HG03575 (cell line): Measurements from ENCODE around the gene TSPAN9.

Source experiments
- ATAC-seq: cut with Tn5 transposase; IDR thresholded peaks from one replicate; pipeline ENCODE4 v1.9.1; 2021; ENCODE audit not compliant: unreplicated experiment, insufficient number of reproducible peaks, low FRiP score; ENCODE audit errors: extremely low read depth

The TSPAN9 gene

DNA sequence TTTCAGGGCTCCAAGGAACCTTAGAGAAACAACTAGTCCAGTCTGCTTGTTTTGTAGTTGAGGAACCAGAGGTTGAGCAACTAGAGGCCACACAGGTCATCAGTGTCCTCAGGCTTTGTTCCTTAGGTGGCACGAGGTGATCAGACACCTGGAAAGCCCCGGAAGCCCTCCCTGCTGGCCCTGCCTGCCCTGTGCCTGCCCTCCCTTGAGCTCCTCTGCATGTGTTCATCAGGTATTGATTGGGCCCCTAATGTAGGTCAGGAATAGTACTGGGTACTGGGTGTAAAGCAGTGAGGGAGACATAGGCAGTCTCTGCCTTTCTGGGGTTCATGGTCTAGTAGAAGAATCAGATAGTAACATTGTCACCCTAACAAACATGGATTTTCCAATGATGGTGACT lies 114.3 kb downstream of the TSPAN9 start:
- ATAC-seq, result no peak

DNA sequence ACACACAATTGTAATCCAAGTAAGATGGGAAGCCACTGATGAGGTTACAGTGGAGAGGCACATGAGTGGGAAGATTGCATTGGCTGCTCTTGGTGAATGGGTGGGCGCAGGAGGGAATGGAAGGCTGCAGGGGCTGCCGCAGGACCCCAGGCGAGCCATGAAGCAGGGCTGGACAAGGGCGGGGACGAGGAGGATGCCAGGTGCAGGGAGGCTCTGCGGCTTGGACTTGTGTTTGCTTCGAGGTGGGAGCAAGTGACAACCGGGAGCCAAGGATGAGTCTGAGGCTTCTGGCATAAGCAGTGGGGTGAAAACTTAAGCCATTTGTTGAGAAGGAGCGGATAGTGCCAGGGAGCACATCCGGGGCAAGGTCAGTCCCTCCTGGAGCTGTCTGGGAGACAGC lies 115.0 kb downstream of the TSPAN9 start:
- ATAC-seq, result no peak

DNA sequence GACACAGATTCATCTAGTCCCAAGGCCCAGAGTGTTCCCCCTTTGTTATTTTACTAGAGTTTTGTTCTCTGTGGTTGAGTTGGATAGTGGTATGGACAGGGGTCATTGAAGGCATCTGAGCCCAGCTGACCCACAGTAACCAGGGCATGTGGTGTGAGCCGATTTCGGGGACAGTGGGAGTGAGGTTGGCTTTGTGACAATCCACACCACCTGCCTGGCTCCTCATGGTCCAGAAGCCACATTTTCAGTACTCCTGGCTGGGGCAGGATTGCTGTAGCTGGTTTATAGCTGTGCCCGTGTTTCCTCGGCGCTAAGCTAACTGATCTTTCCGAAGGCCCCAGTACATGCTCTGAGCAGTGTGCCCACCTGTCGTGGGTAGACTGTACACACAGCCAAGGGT lies 116.0 kb downstream of the TSPAN9 start:
- ATAC-seq, result no peak

DNA sequence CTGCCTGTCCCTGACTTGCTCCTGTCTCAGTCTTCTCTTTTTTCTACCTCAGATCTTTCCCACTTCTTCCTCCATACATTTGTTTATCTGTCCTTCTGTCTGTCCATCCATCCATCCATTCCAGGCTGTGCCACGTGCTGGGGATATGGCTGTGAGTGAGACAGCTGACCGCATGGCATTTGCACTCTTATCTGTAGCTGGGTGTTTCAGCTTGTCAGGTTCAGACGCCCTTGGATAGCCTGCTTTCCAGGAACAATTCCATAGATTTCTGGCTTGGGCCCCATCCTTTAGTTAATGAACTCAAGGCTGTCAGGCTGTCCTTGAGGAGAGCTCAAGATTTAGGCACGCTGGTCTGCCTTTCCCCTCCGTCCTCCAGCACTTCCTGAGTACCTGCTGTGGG lies 116.6 kb downstream of the TSPAN9 start:
- no peak for ATAC-seq

DNA sequence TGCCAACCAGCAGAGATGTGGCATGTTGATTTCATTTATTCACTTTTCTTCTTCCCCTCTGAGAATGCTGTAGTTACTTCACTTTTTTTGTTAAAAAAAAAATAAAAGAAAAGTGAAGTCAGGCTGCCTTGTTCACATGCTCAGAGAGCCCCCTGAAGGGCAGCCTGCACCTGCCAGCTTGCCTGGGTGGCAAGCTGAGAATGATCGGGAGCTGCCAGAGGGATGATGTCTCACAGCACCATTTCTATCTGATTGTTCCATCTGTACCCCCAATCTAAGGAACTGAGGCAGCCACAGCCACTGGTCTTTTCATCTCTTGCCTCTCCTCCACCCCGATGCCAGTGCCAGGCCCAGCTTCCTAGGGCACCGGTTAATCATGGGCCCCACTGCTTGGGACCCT lies 118.2 kb downstream of the TSPAN9 start:
- no peak for ATAC-seq

DNA sequence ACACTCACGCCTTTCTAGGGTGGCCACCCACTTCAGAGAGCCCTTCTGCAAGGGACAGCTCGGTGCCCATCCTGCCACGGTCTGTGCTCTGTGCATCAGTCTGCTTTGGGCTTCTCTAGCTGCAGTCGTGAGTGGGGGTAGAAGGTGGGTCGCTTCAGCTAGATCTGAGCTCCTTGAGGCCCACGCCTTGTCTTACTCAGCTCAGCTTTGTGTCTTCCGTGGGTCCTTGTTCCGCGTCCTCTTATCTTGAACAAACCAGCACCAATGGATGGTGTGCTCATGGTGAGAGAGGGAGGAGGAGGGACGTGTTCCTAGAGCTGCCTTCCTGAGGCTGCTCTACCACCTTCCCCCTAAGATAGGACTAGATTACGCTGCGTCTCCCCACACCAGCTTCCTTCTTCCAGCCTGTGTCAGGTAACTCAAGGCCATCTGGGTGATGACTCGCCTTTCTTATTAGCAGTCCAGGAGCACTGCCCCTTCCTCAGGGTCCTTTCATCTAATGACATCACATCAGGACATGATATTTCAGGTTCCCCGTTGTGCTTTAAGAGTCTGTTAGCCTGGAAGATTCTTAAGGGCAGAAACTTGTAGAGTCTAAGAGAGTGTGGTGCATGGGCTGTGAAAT lies 118.8 kb downstream of the TSPAN9 start:
- no peak for ATAC-seq

DNA sequence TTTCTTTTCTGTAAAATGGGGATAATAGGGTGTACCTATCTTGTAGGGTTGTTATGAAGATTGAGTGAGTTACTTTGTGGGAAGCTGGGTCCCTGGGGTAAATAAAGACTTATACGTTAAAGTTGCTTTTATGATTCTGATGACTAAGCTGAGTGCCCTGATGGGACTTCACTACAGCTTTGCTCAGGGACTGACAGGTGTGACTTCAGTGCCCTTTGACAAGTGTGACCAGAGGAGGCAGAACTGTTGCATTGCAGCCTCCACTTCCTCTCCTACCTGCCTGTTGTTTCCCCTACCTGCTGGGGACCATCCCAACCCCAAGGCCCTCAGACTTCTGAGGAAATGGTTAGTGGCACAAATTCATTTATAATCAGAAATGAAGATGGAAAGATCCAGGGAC lies 119.3 kb downstream of the TSPAN9 start:
- ATAC-seq, result no peak

DNA sequence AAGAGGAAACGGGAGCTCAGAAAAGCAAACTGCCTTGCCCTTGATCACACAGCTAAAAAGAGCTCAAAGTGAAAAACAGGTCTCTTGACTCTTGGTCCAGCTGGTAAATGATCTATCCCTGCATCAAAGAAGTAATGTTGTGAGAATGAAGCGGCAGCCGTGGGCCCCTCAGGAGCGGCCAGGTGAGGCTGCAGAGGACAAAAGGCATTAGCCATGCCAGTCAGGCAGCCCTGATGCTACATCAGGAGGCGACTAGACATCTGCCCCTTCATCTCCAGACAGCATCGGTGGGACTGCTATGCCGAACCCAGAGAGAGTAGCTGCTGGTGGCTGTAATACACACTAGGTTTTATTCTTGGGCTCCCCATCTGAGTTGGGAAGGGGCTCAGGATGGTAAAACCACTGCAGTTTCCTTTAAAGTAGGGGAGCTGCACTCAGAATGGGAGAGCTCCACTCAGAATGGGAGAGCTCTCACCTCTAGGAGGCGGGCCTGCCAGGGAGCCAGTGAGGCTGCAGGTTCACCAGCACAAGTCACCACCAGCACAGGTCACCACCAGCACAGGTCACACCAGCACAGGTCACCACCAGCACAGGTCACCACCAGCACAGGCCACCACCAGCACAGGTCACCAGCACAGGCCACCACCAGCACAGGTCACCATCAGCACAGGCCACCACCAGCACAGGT lies 120.1 kb downstream of the TSPAN9 start:
- ATAC-seq, result no peak

DNA sequence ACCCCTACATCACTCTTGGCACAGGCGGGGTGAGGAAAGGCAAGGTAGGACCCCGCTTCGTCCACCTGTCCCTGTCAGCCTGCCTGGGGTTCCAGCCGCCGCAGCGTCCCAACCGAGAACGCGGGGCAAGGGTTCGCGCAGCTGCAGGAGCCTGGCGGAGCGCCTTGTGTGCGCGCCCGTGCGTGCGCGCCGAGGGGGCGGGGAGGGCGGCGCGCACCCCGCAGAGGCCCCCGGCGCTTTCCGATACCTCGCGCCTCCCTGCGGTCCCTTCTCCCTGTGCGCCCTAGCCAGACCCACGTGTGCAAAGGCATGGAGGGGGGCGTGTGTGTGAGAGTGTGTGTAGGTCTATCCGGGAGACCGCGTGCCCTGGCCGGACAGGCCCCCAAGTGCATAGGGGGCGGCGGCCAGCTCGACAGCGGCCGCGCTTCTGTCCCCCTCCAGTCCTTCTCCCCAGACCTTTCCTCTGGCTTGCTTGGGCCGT lies 122.4 kb downstream of the TSPAN9 start:
- ATAC-seq, result no peak

DNA sequence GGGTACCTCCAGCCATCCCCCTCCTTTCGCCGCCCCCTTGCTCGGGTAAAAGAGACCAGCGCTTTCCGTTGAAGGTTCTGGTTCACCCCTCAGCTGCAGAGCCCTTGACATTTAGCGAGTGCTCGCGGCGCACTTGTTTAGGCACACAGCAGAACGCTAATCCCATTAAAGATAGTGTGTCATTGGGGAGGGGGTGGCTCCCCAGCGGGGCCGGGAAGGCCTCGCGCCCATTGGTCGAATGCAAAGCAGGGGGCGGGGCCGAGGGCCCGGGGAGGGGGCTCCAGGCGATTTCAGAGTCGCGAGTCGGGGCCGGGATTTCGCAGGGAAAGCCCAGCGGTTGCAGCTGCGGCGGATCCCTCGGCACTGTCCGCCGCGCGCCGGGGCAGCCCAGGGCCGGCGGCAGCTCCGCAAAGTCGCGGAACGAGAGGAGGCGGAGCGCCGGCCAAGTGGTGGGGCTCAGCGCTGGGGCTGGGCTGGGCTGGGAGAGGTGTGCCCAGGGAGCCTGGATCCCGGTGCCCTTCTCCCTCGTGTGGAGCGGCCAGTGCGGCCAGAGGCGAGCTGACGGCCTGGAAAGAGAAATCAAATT lies 122.9 kb downstream of the TSPAN9 start:
- no peak for ATAC-seq

DNA sequence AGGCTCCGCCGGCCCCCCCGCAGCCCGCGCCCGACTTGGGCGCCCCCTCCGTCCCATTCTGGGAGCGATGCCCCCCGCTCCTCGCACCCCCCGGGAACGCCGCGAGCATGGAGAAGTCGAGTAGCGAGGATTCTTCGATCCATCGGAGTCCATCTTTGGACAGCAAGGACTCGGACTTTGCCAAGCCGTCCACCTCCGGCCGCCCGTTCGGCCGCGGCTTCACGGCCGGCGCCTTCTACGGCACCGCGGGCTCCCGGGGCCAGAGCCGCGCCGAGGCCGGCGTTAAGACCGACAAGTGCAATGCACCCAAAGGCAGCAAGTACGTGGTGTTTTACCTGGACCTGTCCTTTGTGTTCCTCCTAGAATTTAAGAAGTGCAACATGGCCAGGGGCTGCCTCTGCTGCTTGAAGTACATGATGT lies 123.6 kb downstream of the TSPAN9 start:
- no peak for ATAC-seq

DNA sequence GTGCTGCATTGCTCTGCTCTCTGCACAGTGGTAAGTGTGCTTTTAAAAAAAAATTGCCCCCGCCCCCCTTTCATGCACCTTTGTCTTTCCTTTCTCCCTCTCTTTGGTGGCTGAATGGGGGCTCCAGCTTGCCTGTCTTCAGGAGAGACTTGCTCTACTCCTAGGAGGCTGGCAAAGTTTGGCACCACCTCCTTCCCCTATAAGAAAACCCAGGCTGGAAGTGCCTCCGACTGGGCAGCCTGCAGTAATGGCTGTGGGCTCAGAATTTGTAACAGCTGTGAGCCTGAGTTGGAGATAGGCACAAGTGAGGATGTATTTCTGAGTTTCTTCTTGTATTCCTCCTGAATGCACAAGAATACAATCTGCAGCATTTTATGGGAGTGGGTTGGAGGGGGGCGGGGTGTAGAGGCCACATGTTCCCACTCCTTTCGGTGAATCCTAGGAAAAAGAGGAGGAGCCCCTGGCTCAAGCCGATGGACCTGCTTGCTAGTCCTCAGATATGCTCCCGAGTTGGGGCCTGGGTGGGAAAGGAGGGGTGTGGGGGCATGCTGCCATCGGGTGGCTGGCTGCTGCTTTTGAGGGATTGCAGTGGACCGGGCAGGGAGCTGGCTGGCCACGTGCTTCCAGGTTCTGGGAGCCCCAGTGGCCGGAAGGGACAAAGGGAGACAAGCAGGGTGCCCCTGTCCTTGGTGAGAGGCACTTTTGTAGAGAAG lies 124.3 kb downstream of the TSPAN9 start:
- ATAC-seq, result no peak

DNA sequence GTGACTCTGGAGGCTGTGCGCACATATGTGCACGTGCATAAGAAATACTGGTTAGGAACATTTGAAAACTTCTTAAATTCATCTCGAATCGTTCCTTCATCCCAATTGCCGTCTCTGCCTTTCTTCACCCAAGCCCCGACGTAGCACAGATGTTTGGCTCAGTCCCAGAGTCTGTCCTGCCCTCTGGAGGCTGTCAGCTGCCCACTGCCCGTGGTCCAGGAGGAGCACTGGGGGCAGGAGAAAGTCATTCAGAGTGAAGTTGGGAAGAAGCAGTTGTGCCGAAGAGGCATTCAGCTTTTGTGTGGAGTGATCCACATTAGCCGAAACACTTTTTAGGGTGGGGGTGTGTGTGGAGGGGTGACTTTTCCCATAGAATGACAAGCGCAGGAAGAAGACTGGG lies 124.9 kb downstream of the TSPAN9 start:
- ATAC-seq, result no peak

DNA sequence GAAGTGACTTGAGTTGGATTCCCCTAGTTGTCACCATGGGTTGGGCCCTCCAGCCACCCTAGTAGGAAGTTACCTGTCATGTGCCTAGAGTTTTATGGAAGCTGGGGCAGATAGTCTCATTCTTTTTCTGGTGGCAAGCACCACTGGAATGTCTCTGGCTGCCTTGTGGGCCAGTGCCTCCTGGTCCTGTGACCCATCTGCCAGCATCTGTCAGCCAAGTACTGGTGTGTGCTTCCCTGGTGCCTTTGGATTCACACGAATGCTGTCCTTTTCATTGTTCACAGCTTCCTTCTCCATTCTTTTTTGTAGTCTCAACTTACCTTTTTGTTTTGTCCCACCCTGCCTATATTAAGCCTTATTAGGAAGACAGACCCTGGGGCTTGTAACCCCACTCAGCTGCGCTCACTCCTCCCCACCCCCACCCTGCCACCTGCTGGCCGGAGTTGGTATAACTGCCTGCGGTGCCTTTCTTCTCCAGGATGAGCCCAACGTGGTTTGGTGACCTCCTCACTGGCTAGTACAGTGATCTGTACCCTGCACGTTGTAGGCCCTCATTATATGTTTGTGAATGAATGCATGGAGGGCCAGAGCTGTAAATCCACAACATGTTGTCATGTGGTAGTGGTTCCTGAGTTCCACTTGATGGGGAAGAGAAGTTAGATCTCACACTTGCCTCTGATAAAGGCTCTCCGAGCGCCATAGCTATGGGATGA lies 125.7 kb downstream of the TSPAN9 start:
- no peak for ATAC-seq

DNA sequence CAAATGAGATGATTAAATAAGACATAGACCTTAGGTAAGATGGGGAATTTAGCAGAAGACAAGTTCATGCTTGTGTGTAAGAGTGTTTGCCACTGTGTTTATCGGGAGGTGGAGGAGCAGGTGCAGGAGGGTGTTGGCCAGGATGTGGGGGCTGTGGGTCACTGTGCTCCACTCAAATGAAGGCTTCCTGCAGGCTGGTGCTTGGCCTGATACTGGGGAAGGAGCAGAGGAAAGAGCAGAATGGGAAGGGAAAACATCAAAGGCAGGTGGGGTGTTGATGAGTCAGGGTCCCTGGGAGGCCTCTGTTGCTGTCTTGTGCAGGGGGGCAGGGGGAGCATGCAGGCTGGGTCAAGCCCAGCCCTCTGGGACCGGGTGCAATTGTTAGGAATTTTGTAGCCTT lies 126.5 kb downstream of the TSPAN9 start:
- no peak for ATAC-seq

DNA sequence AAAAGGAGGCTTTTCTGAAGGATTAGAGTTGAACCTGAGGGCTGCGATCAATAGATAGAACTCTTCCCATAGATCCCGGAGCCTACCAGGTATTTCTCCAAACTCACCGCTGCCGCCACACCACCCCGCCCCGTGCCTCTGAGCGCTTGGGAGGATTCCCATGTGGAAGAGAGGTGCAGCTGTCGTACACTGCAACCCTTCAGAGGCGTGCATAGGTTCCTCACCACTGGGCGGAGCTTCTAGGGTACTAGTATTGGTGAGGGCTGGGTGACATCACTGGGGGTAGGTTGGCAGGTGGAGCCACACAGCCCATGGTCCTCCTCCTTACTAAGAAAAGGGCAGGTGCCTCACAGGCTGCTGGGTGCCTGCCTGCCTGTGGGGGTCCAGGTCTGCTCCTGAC lies 127.0 kb downstream of the TSPAN9 start:
- no peak for ATAC-seq

DNA sequence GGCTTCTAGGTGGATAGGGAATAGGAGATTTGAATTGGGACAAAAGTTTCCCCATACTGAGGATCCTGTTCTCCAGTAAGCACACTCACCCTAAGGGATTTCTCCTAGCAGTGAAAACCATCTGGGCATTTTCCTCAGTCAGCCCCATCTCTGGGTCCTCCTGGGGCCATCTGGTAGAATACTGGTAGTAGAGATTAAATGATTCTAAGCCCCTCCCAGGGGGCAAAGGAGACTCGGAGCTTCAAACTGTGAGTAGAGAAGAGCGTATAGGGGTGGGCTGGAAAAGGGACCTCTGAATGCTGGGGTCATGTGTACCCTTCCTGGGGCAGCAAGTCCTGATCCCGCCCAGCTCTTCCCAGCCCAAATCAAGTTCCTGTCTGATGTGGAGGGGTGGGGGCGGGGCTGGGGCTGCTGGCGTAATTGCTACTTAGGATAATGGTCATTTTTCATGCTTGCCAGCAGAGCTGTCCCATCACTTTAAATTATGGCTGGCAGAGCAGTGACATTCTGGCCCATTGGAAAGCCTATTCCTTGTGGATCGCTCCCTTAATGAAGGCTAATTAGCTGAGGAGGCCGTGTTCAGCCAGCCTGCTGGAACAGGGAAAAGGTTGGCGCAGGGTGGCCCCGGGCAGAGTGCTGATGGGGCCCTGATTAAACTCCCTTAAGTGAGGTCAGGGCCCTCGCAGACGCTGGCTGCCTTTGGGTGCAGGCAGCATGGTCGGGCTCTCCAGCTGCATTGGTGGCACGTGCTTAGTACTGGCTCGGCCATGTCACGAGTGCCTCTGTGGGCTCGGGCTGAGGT lies 127.8 kb downstream of the TSPAN9 start:
- no peak for ATAC-seq

DNA sequence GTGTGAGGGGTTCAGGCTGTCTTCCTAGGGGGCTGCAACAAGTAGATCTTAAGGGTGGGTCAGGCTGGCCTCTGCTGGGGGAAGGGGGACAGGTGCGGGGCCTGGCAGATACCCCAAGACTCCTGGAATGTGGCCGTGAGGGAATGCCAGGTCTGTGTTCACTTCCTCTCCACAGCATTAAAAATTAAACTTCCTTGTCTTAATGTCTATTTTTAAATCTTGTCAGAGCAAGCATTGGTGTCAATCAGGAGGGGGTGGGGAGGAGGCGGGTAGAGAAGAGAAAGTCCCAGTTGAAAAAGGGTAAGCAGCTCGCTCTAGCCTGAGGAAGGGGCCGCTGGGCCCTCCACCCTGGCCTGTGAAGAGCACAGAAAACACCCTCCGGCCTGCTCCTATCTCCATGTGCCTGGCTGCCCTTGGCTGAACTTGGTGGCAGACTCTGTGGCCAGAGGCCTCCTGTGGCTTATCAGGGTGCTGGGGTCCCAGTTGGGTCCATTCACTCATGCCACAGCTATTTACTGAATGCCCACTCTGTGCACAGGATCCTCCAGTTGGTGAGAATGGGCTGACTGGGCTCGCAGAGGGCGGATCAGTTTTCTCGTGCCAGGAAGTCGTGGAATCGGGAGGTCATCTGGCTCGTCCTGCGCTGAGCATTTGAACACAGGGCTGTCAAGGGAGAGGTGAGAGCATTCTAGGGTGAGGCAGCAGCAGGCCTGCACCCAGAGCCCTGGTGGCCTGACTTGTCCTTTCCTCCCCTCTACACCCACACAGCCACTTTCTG lies 128.8 kb downstream of the TSPAN9 start:
- ATAC-seq, result no peak
